DND-41 (cell line): Measurements from ENCODE around the gene TNIK.

Experiments
- ATAC-seq: fragments of 200-7000 bp; cut with Tn5 transposase; 3 replicates; pipeline ENCODE4 v1.9.1; 2021; ENCODE audit warnings: low read depth; ENCODE audit not compliant: insufficient read depth
- DNase-seq: peaks from one replicate; pipeline ENCODE4 v3.0.0-alpha.2; 2020
- H2AFZ ChIP-seq: 2 replicates; pipeline ENCODE4 v1.6.0; 2012; ENCODE audit warnings: low read depth, low read length
- H3K27ac ChIP-seq: 2 replicates; pipeline ENCODE4 v1.5.1; 2012; ENCODE audit warnings: low read length, inconsistent platforms
- H3K27me3 ChIP-seq: fragments of 200-600 bp; sonication (generic); 2 replicates; pipeline ENCODE4 v1.6.0; 2012; ENCODE audit warnings: low read length, mild to moderate bottlenecking, inconsistent platforms; ENCODE audit not compliant: insufficient read depth, poor library complexity
- H3K36me3 ChIP-seq: 2 replicates; pipeline ENCODE4 v1.5.1; 2012; ENCODE audit warnings: low read length, inconsistent platforms; ENCODE audit not compliant: insufficient read depth
- H3K4me1 ChIP-seq: 2 replicates; pipeline ENCODE4 v1.5.1; 2012; ENCODE audit warnings: mild to moderate bottlenecking, low read length; ENCODE audit not compliant: insufficient read depth
- H3K4me2 ChIP-seq: 2 replicates; pipeline ENCODE4 v1.6.0; 2012; ENCODE audit warnings: mild to moderate bottlenecking, moderate library complexity, low read length, inconsistent platforms; ENCODE audit not compliant: insufficient read depth
- H3K4me3 ChIP-seq, 2 experiments: fragments of 200-600 bp in 1 of 2; shearing (Covaris generic) in 1 of 2; 2 replicates each; pipeline ENCODE4 v1.5.1; 2012 to 2016; ENCODE audit warnings: inconsistent platforms in 2 of 2, low read length in 2 of 2, mild to moderate bottlenecking in 2 of 2, low read depth in 1 of 2, moderate library complexity in 1 of 2
- H3K79me2 ChIP-seq: 2 replicates; pipeline ENCODE4 v1.6.0; 2012; ENCODE audit warnings: low read length, inconsistent platforms; ENCODE audit not compliant: insufficient read depth
- H3K9ac ChIP-seq: 2 replicates; pipeline ENCODE4 v1.6.0; 2012; ENCODE audit warnings: low read depth, mild to moderate bottlenecking, inconsistent platforms, low read length, moderate library complexity
- H3K9me3 ChIP-seq: 2 replicates; pipeline ENCODE4 v1.5.1; 2012; ENCODE audit warnings: low read length, moderate library complexity, mild to moderate bottlenecking, inconsistent platforms; ENCODE audit not compliant: insufficient read depth, severe bottlenecking
- H4K20me1 ChIP-seq: 2 replicates; pipeline ENCODE4 v1.6.0; 2012; ENCODE audit warnings: low read length; ENCODE audit not compliant: insufficient read depth
- CTCF ChIP-seq: IDR thresholded peaks from 2 replicates; pipeline ENCODE4 v1.5.1; 2012; ENCODE audit warnings: borderline replicate concordance, low read length, moderate library complexity, mild to moderate bottlenecking; ENCODE audit not compliant: poor library complexity, severe bottlenecking; ENCODE audit errors: extremely low read depth
- EZH2 ChIP-seq: IDR thresholded peaks from 3 replicates; pipeline ENCODE4 v1.6.1; 2012; ENCODE audit warnings: borderline replicate concordance, low read depth, mild to moderate bottlenecking, moderate library complexity, low read length, inconsistent platforms; ENCODE audit not compliant: severe bottlenecking

Gene TNIK

GRCh38 chr3:171231361-171231760, 228.8 kb downstream of the TNIK start:
- no peak overlapping the region for H2AFZ ChIP-seq
- DNase-seq (no peak), ATAC-seq (no peak)
- H3K4me3 ChIP-seq = no peak overlapping the region
- no peaks in the 10 kb centered on the region for H3K4me1 ChIP-seq
- H3K4me2 ChIP-seq = no peak overlapping the region
- TF ChIP-seq EZH2 (no peak), CTCF (no peak)
- no peaks in the 10 kb centered on the region for H3K9me3 ChIP-seq
- H3K79me2 ChIP-seq = no peaks in the 10 kb centered on the region
- no peak overlapping the region for H3K27ac ChIP-seq
- H3K9ac ChIP-seq = no peak overlapping the region
- H3K27me3 ChIP-seq = no peaks in the 10 kb centered on the region
- no peaks in the 10 kb centered on the region for H4K20me1 ChIP-seq
- H3K36me3 ChIP-seq = no peaks in the 10 kb centered on the region

DNA sequence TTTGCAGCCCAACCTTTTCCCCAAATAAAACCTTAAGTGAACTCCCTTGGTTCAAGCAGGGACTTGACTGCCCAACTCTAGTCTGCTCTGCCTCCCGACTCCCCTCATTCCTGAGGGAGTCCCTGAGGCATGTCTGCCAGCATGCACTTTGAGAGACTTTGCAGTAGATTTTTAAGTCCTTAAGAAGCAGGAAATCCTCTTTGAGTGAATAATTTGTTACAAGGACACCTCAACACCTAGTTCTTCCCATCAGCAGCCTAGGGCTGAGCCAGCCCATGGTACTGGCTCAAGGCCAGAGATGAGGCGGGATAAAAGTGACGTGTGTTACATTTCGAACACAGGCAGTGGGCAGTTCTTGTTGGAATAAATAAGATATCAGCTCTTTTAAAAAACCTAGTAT, 229.3 kb downstream of the TNIK start:
- no peak overlapping the region for H3K4me2 ChIP-seq
- TF ChIP-seq CTCF (no peak), EZH2 (no peak)
- H3K9ac ChIP-seq = no peak overlapping the region
- no peak overlapping the region for H3K27ac ChIP-seq
- H3K9me3 ChIP-seq = no peaks in the 10 kb centered on the region
- ATAC-seq = no peak
- H3K36me3 ChIP-seq = no peaks in the 10 kb centered on the region
- no peaks in the 10 kb centered on the region for H3K4me1 ChIP-seq
- DNase-seq = no peak
- H3K4me3 ChIP-seq = no peak overlapping the region
- no peaks in the 10 kb centered on the region for H3K27me3 ChIP-seq
- H2AFZ ChIP-seq = no peak overlapping the region
- no peaks in the 10 kb centered on the region for H4K20me1 ChIP-seq
- no peaks in the 10 kb centered on the region for H3K79me2 ChIP-seq

GRCh38 chr3:171229173-171229572, 231.0 kb downstream of the TNIK start:
- no peak overlapping the region for H3K4me3 ChIP-seq
- no peak overlapping the region for H2AFZ ChIP-seq
- ATAC-seq = no peak
- no peaks in the 10 kb centered on the region for H3K4me1 ChIP-seq
- H3K79me2 ChIP-seq = no peaks in the 10 kb centered on the region
- H3K4me2 ChIP-seq = no peak overlapping the region
- no peak for DNase-seq
- no peak overlapping the region for H3K27ac ChIP-seq
- H3K9ac ChIP-seq = no peak overlapping the region
- no peaks in the 10 kb centered on the region for H3K27me3 ChIP-seq
- H3K36me3 ChIP-seq = no peaks in the 10 kb centered on the region
- TF ChIP-seq EZH2 (no peak), CTCF (no peak)
- no peaks in the 10 kb centered on the region for H3K9me3 ChIP-seq
- H4K20me1 ChIP-seq = no peaks in the 10 kb centered on the region

DNA sequence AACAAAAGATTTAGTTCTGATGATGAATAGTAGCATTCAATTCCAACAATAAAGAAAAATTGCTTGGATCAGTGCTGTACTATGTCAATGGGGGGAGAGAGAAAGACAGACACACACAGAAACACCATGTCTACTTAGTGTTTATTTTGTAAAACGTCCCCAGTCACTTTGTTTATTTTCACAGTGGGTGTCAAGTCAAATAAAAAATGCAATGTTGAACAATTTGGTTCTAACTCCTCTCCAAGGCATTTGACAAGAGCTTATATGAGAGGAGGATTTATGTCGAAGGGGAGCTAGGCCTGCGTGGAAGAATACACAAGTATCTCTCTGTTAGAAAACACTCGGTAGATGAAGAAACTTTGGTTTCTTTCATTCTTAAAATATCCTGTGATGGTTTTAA, 232.0 kb downstream of the TNIK start:
- TF ChIP-seq CTCF = no peak
- TF ChIP-seq EZH2 = no peak
- no peak overlapping the region for H2AFZ ChIP-seq
- H3K9ac ChIP-seq = no peak overlapping the region
- ATAC-seq (no peak), DNase-seq (no peak)
- H3K27ac ChIP-seq = no peak overlapping the region
- H3K4me1 ChIP-seq = no peaks in the 10 kb centered on the region
- H3K4me2 ChIP-seq = no peak overlapping the region
- no peaks in the 10 kb centered on the region for H3K27me3 ChIP-seq
- no peaks in the 10 kb centered on the region for H3K9me3 ChIP-seq
- no peak overlapping the region for H3K4me3 ChIP-seq
- no peaks in the 10 kb centered on the region for H3K36me3 ChIP-seq
- no peaks in the 10 kb centered on the region for H3K79me2 ChIP-seq
- no peaks in the 10 kb centered on the region for H4K20me1 ChIP-seq
